Mesodermal cell (in vitro differentiated cells): Measurements from ENCODE around the gene TMC1.
"Not testable (repeated sequence)": the region's sequence is repeated elsewhere in the genome, so short reads cannot be mapped to it uniquely, and the experiment has no call there.

Source experiments
- H3K27ac ChIP-seq: 2 replicates; pipeline ENCODE4 v1.7.0; 2013; ENCODE audit warnings: mild to moderate bottlenecking, low read depth, low read length, moderate library complexity; ENCODE audit not compliant: severe bottlenecking
- H3K36me3 ChIP-seq: 2 replicates; pipeline ENCODE4 v1.7.1; 2013; ENCODE audit warnings: mild to moderate bottlenecking, low read length, moderate library complexity; ENCODE audit not compliant: control insufficient read depth, insufficient read depth
- H3K4me1 ChIP-seq: one replicate; pipeline ENCODE4 v1.7.1; 2013; ENCODE audit warnings: mild to moderate bottlenecking, low read length; ENCODE audit not compliant: insufficient read depth, control insufficient read depth, poor library complexity, severe bottlenecking
- H3K4me3 ChIP-seq: 2 replicates; pipeline ENCODE4 v1.7.0; 2013; ENCODE audit warnings: low read length, control low read depth, mild to moderate bottlenecking; ENCODE audit not compliant: insufficient read depth, poor library complexity, severe bottlenecking; ENCODE audit errors: extremely low read depth
- H3K9me3 ChIP-seq: 2 replicates; pipeline ENCODE4 v1.7.1; 2013; ENCODE audit warnings: mild to moderate bottlenecking, low read length, moderate library complexity; ENCODE audit not compliant: control insufficient read depth
- WGBS, 2 experiments: methylation state at CpG; one replicate each; pipeline ENCODE4 v1.1.5; 2013; ENCODE audit warnings: missing lambda C conversion rate in 2 of 2; ENCODE audit not compliant: insufficient coverage in 2 of 2; 5-methylcytosine and 5-hydroxymethylcytosine counted together

Gene TMC1

GRCh38 chr9:72790989-72791388, 269.6 kb downstream of the TMC1 start:
- H3K36me3 ChIP-seq: no peaks in the 10 kb centered on the region
- H3K4me3 ChIP-seq: no peak overlapping the region
- WGBS, 2 experiments: 100% methylated on average over 1 of the region's 4 CpGs; no CpG with 5 or more reads in 1 of the 2 experiments
- H3K9me3 ChIP-seq: no peaks in the 10 kb centered on the region
- H3K4me1 ChIP-seq: no peaks in the 10 kb centered on the region
- H3K27ac ChIP-seq: no peak overlapping the region

DNA sequence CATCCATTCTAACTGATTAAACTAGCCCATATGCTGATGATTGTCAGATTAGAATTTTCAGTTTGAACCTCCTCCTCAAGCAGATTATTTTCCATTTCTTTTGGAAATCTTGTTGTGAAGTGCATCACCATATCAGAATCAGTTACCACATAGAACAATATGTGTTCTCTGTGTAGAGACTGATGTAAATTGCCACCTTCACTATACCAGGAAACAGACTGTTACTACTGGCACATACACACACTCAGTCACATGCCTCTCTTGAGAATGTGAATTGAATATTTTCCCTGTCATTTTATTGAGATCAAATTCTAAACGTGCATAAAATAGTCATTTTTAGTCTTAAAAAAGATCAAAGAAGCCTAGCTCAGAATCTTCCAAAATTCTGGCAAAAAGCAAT, 270.0 kb downstream of the TMC1 start:
- H3K27ac ChIP-seq: no peak overlapping the region
- H3K9me3 ChIP-seq: no peaks in the 10 kb centered on the region
- no peaks in the 10 kb centered on the region for H3K4me1 ChIP-seq
- no peak overlapping the region for H3K4me3 ChIP-seq
- WGBS, 2 experiments: 100% methylated on average over 1 of the region's 1 CpG; no CpG with 5 or more reads in 1 of the 2 experiments
- no peaks in the 10 kb centered on the region for H3K36me3 ChIP-seq

DNA sequence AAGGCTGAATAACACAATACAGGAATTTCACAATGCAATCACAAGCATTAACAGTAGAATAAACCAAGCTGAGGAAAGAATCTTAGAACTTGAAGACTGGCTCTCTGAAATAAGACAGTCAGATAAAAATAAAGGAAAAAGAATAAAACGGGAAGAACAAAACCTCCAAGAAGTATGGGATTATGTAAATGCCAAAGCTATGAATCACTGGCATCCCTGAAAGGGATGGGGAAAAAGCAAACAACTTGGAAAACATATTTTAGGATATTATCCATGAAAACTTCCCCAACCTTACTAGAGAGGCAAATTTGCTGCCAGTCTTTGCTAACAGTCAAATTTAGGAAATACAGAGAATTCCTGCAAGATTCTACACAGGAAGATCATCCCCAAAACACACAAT, 273.5 kb downstream of the TMC1 start:
- Histone ChIP-seq H3K4me3 (no peak overlapping the region), H3K9me3 (no peaks in the 10 kb centered on the region), H3K36me3 (no peaks in the 10 kb centered on the region), H3K27ac (no peak overlapping the region), H3K4me1 (no peaks in the 10 kb centered on the region)
- WGBS, 2 experiments: 67 to 71% methylated on average over 1 of the region's 1 CpG

- 100% methylated on average over 1 of the region's 5 CpGs; no CpG with 5 or more reads in 1 of the 2 experiments for WGBS, 2 experiments
- Histone ChIP-seq H3K36me3 (no peaks in the 10 kb centered on the region), H3K4me1 (peaks cover 11% of the 10 kb centered on the region), H3K4me3 (no peak overlapping the region), H3K27ac (no peak overlapping the region), H3K9me3 (no peaks in the 10 kb centered on the region)
Measured at GRCh38 chr9:72800328-72800994, 279.1 kb downstream of the TMC1 start.

GRCh38 chr9:72805238-72805637, 283.8 kb downstream of the TMC1 start:
- no peak overlapping the region for H3K4me3 ChIP-seq
- no peaks in the 10 kb centered on the region for H3K36me3 ChIP-seq
- H3K27ac ChIP-seq: no peak overlapping the region
- 100% methylated on average over 1 of the region's 1 CpG; no CpG with 5 or more reads in 1 of the 2 experiments for WGBS, 2 experiments
- H3K4me1 ChIP-seq: peaks cover 9% of the 10 kb centered on the region
- H3K9me3 ChIP-seq: no peaks in the 10 kb centered on the region

- not testable (repeated sequence) for H3K27ac ChIP-seq, H3K4me3 ChIP-seq, H3K36me3 ChIP-seq, H3K9me3 ChIP-seq, H3K4me1 ChIP-seq
- 93 to 98% methylated on average over 6 to 11 of the region's 35 CpGs for WGBS, 2 experiments
Measured at GRCh38 chr9:72806313-72806809, 285.0 kb downstream of the TMC1 start.

DNA sequence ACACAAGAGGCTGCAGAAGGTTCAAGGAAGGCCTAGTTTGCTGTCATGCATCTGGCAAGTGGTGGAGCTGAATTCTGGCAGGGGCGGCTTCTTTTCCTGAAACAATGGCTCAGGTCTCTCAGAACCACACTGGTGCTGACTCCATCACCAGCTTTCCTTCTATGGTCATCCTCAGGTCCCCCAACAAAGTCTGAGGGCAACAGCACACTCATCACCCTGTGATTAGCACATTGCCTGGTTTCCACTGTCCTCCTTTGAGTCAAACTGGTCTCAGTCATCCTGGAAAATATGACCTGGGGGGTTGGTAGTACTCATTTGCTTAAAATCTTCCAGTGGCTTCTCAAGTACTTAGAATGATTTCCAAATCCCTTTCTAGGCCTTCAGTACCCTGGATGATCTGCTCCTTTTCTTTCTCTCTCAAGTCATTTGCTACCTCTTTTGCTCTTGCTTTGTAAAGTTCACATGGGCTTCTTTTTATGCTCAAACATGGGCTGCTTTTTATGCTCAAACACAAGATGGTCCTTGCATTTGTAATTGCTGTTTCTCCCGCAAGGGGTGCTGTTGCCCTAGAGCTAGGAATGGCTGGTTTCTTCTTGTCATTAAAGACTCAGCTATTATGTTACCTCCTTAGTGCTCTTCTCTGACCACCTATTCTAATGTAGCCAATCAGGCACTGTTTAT, 286.5 kb downstream of the TMC1 start:
- H3K9me3 ChIP-seq: no peaks in the 10 kb centered on the region
- 43 to 86% methylated on average over 1 to 2 of the region's 2 CpGs for WGBS, 2 experiments
- H3K4me3 ChIP-seq: no peak overlapping the region
- H3K4me1 ChIP-seq: no peaks in the 10 kb centered on the region
- no peak overlapping the region for H3K27ac ChIP-seq
- no peaks in the 10 kb centered on the region for H3K36me3 ChIP-seq

DNA sequence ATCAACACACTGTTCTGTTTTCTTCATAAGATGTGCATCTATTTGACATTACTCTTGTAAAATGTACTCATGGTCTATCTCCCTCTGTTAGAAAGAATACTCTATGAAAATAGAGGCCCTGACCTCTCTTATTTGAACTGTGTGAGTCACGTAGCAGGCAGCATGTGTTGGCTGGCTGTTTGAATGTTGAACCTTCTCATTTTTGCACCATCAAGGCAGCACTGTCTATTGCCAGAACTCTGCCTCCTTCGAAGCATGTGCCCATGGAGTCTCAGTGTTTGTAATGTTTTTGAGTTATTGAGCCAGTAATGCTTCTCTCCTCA, 287.0 kb downstream of the TMC1 start:
- Histone ChIP-seq H3K4me3 (no peak overlapping the region), H3K27ac (no peak overlapping the region), H3K4me1 (no peaks in the 10 kb centered on the region), H3K36me3 (no peaks in the 10 kb centered on the region), H3K9me3 (no peaks in the 10 kb centered on the region)
- 92 to 100% methylated on average over 1 to 2 of the region's 2 CpGs for WGBS, 2 experiments

DNA sequence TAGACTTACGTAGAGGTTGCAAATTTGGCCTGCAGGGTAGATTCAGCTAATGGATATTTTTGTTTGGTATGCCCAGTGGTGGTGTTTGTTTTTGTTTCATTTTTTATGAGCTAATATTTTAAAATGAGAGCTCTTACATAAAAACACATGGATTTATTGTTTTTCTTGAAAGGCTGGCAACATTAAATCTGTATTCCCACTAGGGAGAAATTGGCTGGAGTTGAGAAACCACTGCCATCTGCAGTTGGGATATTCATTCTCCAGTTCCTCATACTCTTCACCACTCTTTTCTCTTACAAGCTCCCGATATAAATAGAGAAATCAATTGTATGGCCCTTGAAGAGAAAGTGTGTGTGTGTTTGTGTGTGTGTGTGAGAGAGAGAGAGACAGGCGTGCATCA, 288.2 kb downstream of the TMC1 start:
- WGBS, 2 experiments: 78 to 89% methylated on average over 1 to 2 of the region's 3 CpGs
- H3K4me1 ChIP-seq: no peaks in the 10 kb centered on the region
- no peaks in the 10 kb centered on the region for H3K9me3 ChIP-seq
- no peaks in the 10 kb centered on the region for H3K36me3 ChIP-seq
- no peak overlapping the region for H3K27ac ChIP-seq
- no peak overlapping the region for H3K4me3 ChIP-seq

- 65 to 75% methylated on average over 2 of the region's 2 CpGs for WGBS, 2 experiments
- Histone ChIP-seq H3K9me3 (no peaks in the 10 kb centered on the region), H3K4me1 (no peaks in the 10 kb centered on the region), H3K4me3 (no peak overlapping the region), H3K27ac (no peak overlapping the region), H3K36me3 (no peaks in the 10 kb centered on the region)
Measured at GRCh38 chr9:72812559-72813111, 291.2 kb downstream of the TMC1 start.

- no peaks in the 10 kb centered on the region for H3K36me3 ChIP-seq
Measured at GRCh38 chr9:72813544-72813943, 292.1 kb downstream of the TMC1 start.

More at GRCh38 chr9:72813544-72813943, 292.1 kb downstream of the TMC1 start:
- no peaks in the 10 kb centered on the region for H3K9me3 ChIP-seq
- H3K27ac ChIP-seq: no peak overlapping the region
- H3K4me1 ChIP-seq: no peaks in the 10 kb centered on the region
- H3K4me3 ChIP-seq: no peak overlapping the region
